Lower leg skin (tissue), 4 donors: ENCODE measurements around the gene TLE5. TPM values are rescaled to one million over a fixed set of nuclear protein-coding genes. Genes with fewer than 3 reads are reported as not detected.

Experiments used
- DNase-seq, 2 donors: peaks; one replicate each; pipeline ENCODE4 v3.0.0-alpha.2; 2019; ENCODE audit warnings: low spot score in 2 of 2
- H3K4me3 ChIP-seq: fragments of 200-600 bp; sonication (generic); 2 replicates; pipeline ENCODE4 v1.5.1; 2017; ENCODE audit warnings: mild to moderate bottlenecking, low read depth; ENCODE audit not compliant: poor library complexity, severe bottlenecking
- POLR2A ChIP-seq, 2 donors: fragments of 450-650 bp; IDR thresholded peaks; one replicate each; pipeline ENCODE4 v1.6.1; 2016 to 2017; ENCODE audit warnings: antibody characterized with exemption in 2 of 2, mild to moderate bottlenecking in 1 of 2, moderate library complexity in 1 of 2
- WGBS, 2 donors: methylation state at CpG; one replicate each; pipeline ENCODE4 v1.1.5; 2018; 5-methylcytosine and 5-hydroxymethylcytosine counted together
- intact Hi-C: fragments of 100-400 bp; cut with DNase I; formaldehyde crosslinking; loops from one replicate; pipeline ENCODE4 v1.15.0; 2023; ENCODE audit warnings: low total_unique reads
- total RNA-seq, 4 donors: library from RNA; depleted of rRNA; stranded (reverse); fragments of >200 nt; gene quantifications; one replicate each; pipeline ENCODE4 v1.1.0, GENCODE V29; 2016
- TF ChIP-seq, protein P1 (sequence below), 3 donors: fragments of 450-650 bp; IDR thresholded peaks; one replicate each; pipeline ENCODE4 v1.5.1; 2016; ENCODE audit warnings: antibody characterized with exemption in 3 of 3, mild to moderate bottlenecking in 3 of 3, moderate library complexity in 2 of 3

The TLE5 gene
- total RNA-seq, 4 donors from 2014 or later, result 329 to 533 (median 387) TPM

DNA sequence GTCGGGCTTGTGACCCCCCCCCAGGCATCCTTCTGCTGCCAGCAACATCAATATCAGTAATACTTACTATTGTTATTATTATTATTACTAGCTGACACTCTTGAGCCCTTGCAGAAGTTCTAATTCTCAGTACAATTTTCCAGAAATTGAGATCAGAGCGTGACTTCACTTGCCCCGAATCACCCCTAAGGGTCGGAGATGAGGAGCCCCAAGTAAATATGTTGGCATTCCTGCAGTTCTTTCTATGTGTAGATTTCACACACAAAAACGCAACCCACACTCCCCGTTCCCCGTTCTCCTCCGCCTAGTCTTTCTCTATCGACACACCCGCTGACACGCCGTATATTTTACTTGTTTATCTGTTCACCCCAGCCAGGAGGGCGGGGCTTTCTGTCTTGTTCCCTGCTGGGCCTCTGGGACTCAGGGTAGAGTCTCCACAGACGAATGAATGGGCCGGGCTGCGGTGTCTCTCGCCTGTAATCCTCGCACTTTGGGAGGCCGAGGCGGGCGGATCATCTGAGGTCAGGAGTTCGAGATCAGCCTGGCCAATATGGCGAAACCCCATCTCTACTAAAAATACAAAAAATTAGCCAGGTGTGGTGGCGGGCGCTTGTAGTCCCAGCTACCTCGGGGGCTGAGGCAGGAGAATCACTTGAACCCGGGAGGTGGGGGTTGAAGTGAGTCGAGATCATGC is 14.7 kb downstream of the TLE5 start:
- DNase-seq, result peak; percentile 94 to 97
- 11 to 14% methylated on average over 28 of the region's 28 CpGs for WGBS, 2 donors
- intact Hi-C loops, result no loop called here

DNA sequence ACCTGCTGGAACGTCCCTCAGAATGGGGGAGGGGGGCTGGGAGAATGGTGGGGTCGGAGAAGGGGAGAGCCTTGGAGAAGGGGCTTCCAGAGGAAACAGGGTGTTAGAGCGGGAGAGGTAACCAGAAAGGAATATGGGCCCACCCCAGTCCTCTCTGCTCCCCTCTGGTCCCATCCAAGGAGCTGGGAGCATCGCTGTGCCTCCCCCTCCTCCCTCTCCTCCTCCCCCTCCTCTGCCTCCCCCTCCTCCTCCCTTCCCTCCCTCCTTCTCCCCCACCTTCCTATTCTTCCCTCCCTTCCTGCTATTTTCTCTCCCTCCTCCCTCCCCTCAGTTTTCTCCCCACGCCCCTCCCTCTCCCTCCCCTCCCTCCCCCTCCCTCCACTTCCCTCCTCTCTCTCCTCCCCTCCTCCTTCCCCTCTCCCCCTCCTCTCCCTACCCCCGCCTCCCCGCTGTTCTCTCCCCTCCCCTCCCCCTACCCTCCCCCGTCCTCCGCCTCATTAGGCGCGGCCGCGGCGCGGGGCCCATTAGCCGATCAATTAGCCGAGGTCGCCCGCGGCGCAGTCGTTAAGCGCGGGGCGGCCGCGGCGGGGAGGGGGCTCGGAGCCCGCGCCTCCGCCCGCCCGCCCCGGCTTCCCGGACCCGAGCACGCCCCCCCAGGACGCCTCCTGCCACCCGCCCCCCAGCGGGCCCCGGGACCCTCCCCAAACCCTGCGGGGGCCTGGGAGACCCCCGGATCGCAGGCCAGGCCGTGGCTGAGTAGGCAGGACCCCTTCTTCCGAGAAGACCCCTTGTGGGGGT is 15.4 kb downstream of the TLE5 start:
- peak overlapping the region; percentile 12 for H3K4me3 ChIP-seq
- intact Hi-C loops, result no loop called here
- no peak for DNase-seq
- TF ChIP-seq, protein P1, sequence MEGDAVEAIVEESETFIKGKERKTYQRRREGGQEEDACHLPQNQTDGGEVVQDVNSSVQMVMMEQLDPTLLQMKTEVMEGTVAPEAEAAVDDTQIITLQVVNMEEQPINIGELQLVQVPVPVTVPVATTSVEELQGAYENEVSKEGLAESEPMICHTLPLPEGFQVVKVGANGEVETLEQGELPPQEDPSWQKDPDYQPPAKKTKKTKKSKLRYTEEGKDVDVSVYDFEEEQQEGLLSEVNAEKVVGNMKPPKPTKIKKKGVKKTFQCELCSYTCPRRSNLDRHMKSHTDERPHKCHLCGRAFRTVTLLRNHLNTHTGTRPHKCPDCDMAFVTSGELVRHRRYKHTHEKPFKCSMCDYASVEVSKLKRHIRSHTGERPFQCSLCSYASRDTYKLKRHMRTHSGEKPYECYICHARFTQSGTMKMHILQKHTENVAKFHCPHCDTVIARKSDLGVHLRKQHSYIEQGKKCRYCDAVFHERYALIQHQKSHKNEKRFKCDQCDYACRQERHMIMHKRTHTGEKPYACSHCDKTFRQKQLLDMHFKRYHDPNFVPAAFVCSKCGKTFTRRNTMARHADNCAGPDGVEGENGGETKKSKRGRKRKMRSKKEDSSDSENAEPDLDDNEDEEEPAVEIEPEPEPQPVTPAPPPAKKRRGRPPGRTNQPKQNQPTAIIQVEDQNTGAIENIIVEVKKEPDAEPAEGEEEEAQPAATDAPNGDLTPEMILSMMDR (IDR thresholded peaks at IDR 0.05), result no peak
- TF ChIP-seq POLR2A (IDR thresholded peaks at IDR 0.05), result no peak
- WGBS, 2 donors, result 8 to 12% methylated on average over 10 to 15 of the region's 47 CpGs

More for the DNA sequence above, 14.7 kb downstream of the TLE5 start:
- TF ChIP-seq, protein P1 (IDR thresholded peaks at IDR 0.05), result no peak
- no peak for TF ChIP-seq POLR2A (IDR thresholded peaks at IDR 0.05)
- H3K4me3 ChIP-seq, result peak overlapping the region; percentile 12

DNA sequence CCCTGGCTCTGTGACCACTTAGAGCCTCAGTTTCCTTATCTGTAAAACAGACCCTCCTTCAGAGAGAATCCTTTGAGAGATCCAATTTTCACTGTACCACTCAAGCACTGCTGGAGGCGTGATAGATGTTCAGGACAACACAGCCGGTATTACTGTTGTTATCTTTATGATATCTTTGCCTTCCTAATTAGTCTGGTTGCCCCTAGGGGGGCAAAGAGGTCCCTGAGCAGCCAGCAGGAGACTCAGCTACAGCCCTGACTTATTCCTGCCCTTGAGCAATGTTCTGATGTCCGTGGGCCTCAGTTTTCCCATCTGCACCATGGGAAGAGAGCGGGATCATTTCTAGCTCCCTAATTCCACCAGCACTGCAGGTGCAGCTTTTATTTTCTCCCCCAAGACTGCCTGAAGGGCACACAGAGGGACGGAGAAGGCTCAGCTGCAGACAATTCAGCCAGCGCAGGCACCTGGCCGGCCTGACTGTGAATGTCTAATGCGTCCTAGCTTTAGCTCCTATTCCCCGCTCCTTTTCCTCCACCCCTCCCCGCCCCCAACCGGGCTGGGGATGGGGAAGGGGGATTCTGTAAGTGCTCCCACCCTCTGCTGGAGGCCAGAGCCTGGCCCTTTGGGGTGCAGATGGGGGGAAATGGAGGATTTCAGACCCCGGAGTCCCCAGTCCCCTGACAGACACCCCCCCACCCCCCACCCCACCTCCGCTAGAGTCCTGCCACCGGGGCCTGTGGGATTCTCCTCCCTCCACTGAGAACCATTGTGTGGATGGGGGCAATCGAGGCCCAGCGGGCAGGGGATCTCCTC is 16.2 kb downstream of the TLE5 start:
- WGBS, 2 donors, result 41 to 43% methylated on average over 16 of the region's 16 CpGs

DNA sequence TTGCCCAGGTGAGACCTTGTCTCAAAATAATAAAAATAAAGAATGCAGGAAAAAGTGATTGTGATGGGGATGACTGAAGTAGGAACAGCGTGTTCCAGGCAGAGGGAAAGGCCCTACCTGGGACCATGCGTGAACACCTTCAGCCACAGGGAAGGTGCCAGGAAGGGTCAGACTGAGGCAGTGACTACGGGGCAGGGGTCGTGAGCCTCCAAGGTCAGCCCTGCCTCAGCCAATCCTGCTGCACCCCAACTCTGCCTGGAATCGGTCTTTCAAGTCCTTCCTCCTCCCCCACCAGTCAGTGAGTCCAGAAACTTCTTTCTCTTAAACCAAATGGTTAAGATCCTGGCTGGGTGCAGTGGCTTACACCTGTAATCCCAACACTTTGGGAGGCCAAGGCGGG is 17.1 kb downstream of the TLE5 start:
- no peak for DNase-seq
- TF ChIP-seq, protein P1 (IDR thresholded peaks at IDR 0.05), result no peak
- no peak for TF ChIP-seq POLR2A (IDR thresholded peaks at IDR 0.05)
- H3K4me3 ChIP-seq, result no peak overlapping the region
- 73 to 74% methylated on average over 6 of the region's 6 CpGs for WGBS, 2 donors
- intact Hi-C loops, result no loop called here

More for the DNA sequence above, 16.2 kb downstream of the TLE5 start:
- intact Hi-C loops, result no loop called here
- TF ChIP-seq, protein P1 (IDR thresholded peaks at IDR 0.05), result no peak
- no peak for TF ChIP-seq POLR2A (IDR thresholded peaks at IDR 0.05)
- no peak overlapping the region for H3K4me3 ChIP-seq
- DNase-seq, result no peak

DNA sequence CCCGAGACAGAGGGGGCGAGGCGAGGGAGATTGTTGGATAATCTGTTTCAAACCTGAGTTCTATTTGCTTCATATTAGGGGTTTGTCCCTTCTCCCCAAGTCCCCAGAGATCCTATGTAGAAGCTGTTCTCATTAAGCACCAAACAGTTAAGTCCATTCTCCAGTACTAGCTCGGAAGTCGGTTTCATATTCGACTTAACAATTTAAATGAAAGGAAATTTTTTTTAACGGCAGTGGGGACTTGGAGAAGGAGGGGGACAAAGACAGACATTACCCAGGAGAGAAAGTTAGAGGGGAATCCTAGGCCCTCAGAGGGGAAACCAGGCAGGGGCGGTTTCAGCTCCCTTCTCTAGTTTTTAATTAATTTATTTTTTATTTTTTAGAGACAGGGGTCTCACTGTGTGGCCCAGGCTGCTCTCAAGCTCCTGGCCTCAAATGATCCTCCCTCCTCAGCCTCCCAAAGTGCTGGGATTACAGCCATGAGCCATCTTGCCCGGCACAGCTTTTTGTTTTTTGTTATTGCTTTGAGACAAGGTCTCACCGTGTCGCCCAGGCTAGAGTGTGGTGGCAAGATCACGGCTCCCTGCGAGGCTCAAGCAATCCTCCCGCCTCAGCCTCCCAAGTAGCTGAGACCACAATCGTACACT is 19.6 kb downstream of the TLE5 start:
- no peak for DNase-seq
- no peak overlapping the region for H3K4me3 ChIP-seq
- 35 to 47% methylated on average over 15 of the region's 15 CpGs for WGBS, 2 donors
- intact Hi-C loops, result no loop called here
- no peak for TF ChIP-seq POLR2A (IDR thresholded peaks at IDR 0.05)
- TF ChIP-seq, protein P1 (IDR thresholded peaks at IDR 0.05), result no peak
